ENCODE measurements around the gene KCNK15.

Gene KCNK15

GRCh38 chr20:44788706-44789456 is 43.2 kb downstream of the KCNK15 start:
- DNase-seq (ENCODE audit: low read depth in 2 of 2): no peak

- no peak for DNase-seq (ENCODE audit: low read depth in 2 of 2)
Observed at GRCh38 chr20:44790638-44791393, 45.2 kb downstream of the KCNK15 start.

- DNase-seq (ENCODE audit: low read depth in 2 of 2): no peak
Observed at GRCh38 chr20:44792796-44793195, 47.1 kb downstream of the KCNK15 start.

- DNase-seq (ENCODE audit: low read depth in 2 of 2): no peak
Observed at GRCh38 chr20:44795836-44796235, 50.2 kb downstream of the KCNK15 start.

GRCh38 chr20:44796311-44796710 is 50.6 kb downstream of the KCNK15 start:
- no peak for DNase-seq (ENCODE audit: low read depth in 2 of 2)

- no peak for DNase-seq (ENCODE audit: low read depth in 2 of 2)
Observed at GRCh38 chr20:44796758-44797457, 51.2 kb downstream of the KCNK15 start.

- DNase-seq (ENCODE audit: low read depth in 2 of 2): no peak
Observed at GRCh38 chr20:44799691-44800090, 54.0 kb downstream of the KCNK15 start.

- DNase-seq (ENCODE audit: low read depth in 2 of 2): no peak
Observed at GRCh38 chr20:44800391-44801046, 54.9 kb downstream of the KCNK15 start.

Data from stimulated activated CD4-positive, alpha-beta T cell treated with anti-CD3 and anti-CD28 coated beads, Interleukin-1b, Interleukin-23, amount 100 ng/mL, for 4 hours (primary cell).